Liver (tissue), 9 donors: ENCODE data around the gene IFNL2. TPM values are rescaled to one million over a fixed set of nuclear protein-coding genes. Genes with fewer than 3 reads are reported as not detected.

ENCODE experiments used
- DNase-seq: peaks from one replicate; pipeline ENCODE4 v3.0.0-alpha.2; 2017; ENCODE audit warnings: low spot score
- H3K27ac ChIP-seq, 2 donors: one replicate each; pipeline ENCODE4 v1.7.0; 2013; ENCODE audit warnings: inconsistent platforms in 2 of 2, low read length in 2 of 2, control low read depth in 1 of 2, low read depth in 1 of 2, mild to moderate bottlenecking in 1 of 2
- H3K27me3 ChIP-seq, 4 donors: one replicate each; pipeline versions ENCODE4 v1.6.1 to v1.7.0; 2013; ENCODE audit warnings: low read length in 3 of 4, inconsistent platforms in 1 of 4, mild to moderate bottlenecking in 1 of 4, moderate library complexity in 1 of 4; ENCODE audit not compliant: control insufficient read depth in 4 of 4, insufficient read depth in 4 of 4
- H3K36me3 ChIP-seq, 4 donors: one replicate each; pipeline versions ENCODE4 v1.6.1 to v1.7.0; 2013; ENCODE audit warnings: low read length in 3 of 4, mild to moderate bottlenecking in 3 of 4, low read depth in 1 of 4, moderate library complexity in 1 of 4; ENCODE audit not compliant: control insufficient read depth in 4 of 4, insufficient read depth in 3 of 4
- H3K4me1 ChIP-seq, 4 donors: one replicate each; pipeline versions ENCODE4 v1.6.1 to v1.7.0; 2013; ENCODE audit warnings: low read length in 3 of 4, mild to moderate bottlenecking in 3 of 4, moderate library complexity in 1 of 4; ENCODE audit not compliant: control insufficient read depth in 4 of 4, insufficient read depth in 4 of 4
- H3K4me3 ChIP-seq, 3 donors: one replicate each; pipeline versions ENCODE4 v1.6.1 to v1.7.0; 2013; ENCODE audit warnings: low read length in 3 of 3, control low read depth in 1 of 3, low read depth in 1 of 3, mild to moderate bottlenecking in 1 of 3
- H3K9ac ChIP-seq, 2 donors: one replicate each; pipeline ENCODE4 v1.7.0; 2013; ENCODE audit warnings: low read length in 2 of 2, mild to moderate bottlenecking in 2 of 2, moderate library complexity in 2 of 2, control low read depth in 1 of 2, low read depth in 1 of 2
- H3K9me3 ChIP-seq, 4 donors: one replicate each; pipeline versions ENCODE4 v1.6.1 to v1.7.0; 2013; ENCODE audit warnings: low read length in 3 of 4; ENCODE audit not compliant: control insufficient read depth in 4 of 4
- CTCF ChIP-seq: fragments of 150-350 bp; IDR thresholded peaks from 2 replicates; pipeline ENCODE4 v1.5.1; 2017; ENCODE audit warnings: improper control_type of control experiment, low read depth, low read length; ENCODE audit not compliant: missing input control
- EGR1 ChIP-seq, 2 donors: IDR thresholded peaks; 2 replicates each; pipeline ENCODE4 v1.6.1; 2016 to 2018; ENCODE audit warnings: antibody characterized with exemption in 2 of 2, low read depth in 2 of 2
- FOXA1 ChIP-seq: IDR thresholded peaks from 2 replicates; pipeline ENCODE4 v1.6.1; 2016; ENCODE audit warnings: antibody characterized with exemption
- FOXA2 ChIP-seq: IDR thresholded peaks from 2 replicates; pipeline ENCODE4 v1.6.1; 2016; ENCODE audit warnings: antibody characterized with exemption
- HNF4A ChIP-seq, 2 donors: conservative IDR thresholded peaks; 2 replicates each; pipeline ENCODE4 v1.6.1; 2016; ENCODE audit warnings: antibody characterized with exemption in 2 of 2, mild to moderate bottlenecking in 2 of 2
- HNF4G ChIP-seq: IDR thresholded peaks from 2 replicates; pipeline ENCODE4 v1.6.1; 2016; ENCODE audit warnings: antibody characterized with exemption
- JUND ChIP-seq, 2 donors: IDR thresholded peaks; 2 replicates each; pipeline ENCODE4 v1.6.1; 2016; ENCODE audit warnings: antibody characterized with exemption in 2 of 2
- MAX ChIP-seq: IDR thresholded peaks from 2 replicates; pipeline ENCODE4 v1.6.1; 2016; ENCODE audit warnings: antibody characterized with exemption
- NR2F2 ChIP-seq: IDR thresholded peaks from 2 replicates; pipeline ENCODE4 v1.6.1; 2016; ENCODE audit warnings: antibody characterized with exemption
- RAD21 ChIP-seq, 2 donors: IDR thresholded peaks; 2 replicates each; pipeline ENCODE4 v1.6.1; 2016; ENCODE audit warnings: antibody characterized with exemption in 2 of 2, mild to moderate bottlenecking in 2 of 2
- SP1 ChIP-seq: IDR thresholded peaks from 2 replicates; pipeline ENCODE4 v1.6.1; 2018; ENCODE audit warnings: antibody characterized with exemption, mild to moderate bottlenecking
- WGBS: extraction: QIAGEN DNeasy Blood & Tissue Kit; methylation state at CpG from one replicate; pipeline ENCODE4 v1.1.7; 2013; 5-methylcytosine and 5-hydroxymethylcytosine counted together
- polyA plus RNA-seq, 2 donors: library from polyadenylated mRNA; stranded (reverse) in 1 of 2; unstranded in 1 of 2; fragments of 200-250 nt in 1 of 2; fragments of >200 nt in 1 of 2; fragmentation: Nextera tagmentation in 1 of 2; extraction: Ambion mirVana in 1 of 2; gene quantifications; one replicate each; pipeline versions ENCODE4 v1.2.1 to v1.2.3, GENCODE V29; 2013 to 2015
- total RNA-seq, 2 donors: library from RNA; depleted of rRNA; stranded (reverse); fragments of >200 nt; gene quantifications; one replicate each; pipeline ENCODE4 v1.2.3, GENCODE V29; 2014
- TF ChIP-seq, protein P1 (sequence below): IDR thresholded peaks from 2 replicates; pipeline ENCODE4 v1.6.1; 2016; ENCODE audit warnings: antibody characterized with exemption, mild to moderate bottlenecking
- TF ChIP-seq, protein P2 (sequence below): IDR thresholded peaks from 2 replicates; pipeline ENCODE4 v1.6.1; 2016; ENCODE audit warnings: antibody characterized with exemption
- donor health status: healthy.
- donor health status: healthy.
- donor health status: healthy.
- donor health status: healthy.
- donor health status: healthy.

The IFNL2 gene
- total and polyA plus RNA-seq, 4 donors, result not detected

DNA sequence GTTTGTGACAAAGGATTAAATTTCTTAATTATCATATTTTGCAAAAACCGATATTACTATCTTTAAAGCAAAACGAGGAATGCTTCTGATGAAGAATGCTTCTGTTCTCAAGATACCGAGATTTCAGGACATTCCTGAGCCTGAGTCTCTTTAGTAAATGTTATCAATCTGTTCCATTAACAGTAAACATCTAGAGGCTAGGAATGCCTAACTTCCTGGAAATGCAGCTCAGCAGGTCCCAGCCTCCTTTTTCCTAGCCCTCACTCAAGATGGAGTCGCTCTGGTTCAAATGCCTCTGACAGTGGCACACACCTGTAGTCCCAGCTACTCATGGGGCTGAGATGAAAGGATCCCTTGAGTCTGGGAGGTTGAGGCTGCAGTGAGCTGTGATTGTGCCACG is 17.1 kb upstream of the IFNL2 start:
- WGBS, result 86% methylated on average over 5 of the region's 5 CpGs
- no peak overlapping the region for H3K4me3 ChIP-seq
- DNase-seq, result no peak
- peaks cover 3 to 20% (median 15%) of the 10 kb centered on the region in 4 donors for H3K4me1 ChIP-seq
- no peak overlapping the region for H3K27ac ChIP-seq
- no peak overlapping the region for H3K9ac ChIP-seq
- peaks cover 0 to 2% (median 0%) of the 10 kb centered on the region in 4 donors for H3K27me3 ChIP-seq
- no peaks in the 10 kb centered on the region for H3K9me3 ChIP-seq
- H3K36me3 ChIP-seq, result no peaks in the 10 kb centered on the region
- no peak for TF ChIP-seq JUND (IDR thresholded peaks at IDR 0.05)
- TF ChIP-seq NR2F2, result no peak
- TF ChIP-seq EGR1 (IDR thresholded peaks at IDR 0.05; ENCODE audit: low read depth in 2 of 2), result no peak
- TF ChIP-seq FOXA2, result no peak
- TF ChIP-seq RAD21 (IDR thresholded peaks at IDR 0.05), result no peak
- TF ChIP-seq FOXA1, result no peak
- TF ChIP-seq, protein P1, sequence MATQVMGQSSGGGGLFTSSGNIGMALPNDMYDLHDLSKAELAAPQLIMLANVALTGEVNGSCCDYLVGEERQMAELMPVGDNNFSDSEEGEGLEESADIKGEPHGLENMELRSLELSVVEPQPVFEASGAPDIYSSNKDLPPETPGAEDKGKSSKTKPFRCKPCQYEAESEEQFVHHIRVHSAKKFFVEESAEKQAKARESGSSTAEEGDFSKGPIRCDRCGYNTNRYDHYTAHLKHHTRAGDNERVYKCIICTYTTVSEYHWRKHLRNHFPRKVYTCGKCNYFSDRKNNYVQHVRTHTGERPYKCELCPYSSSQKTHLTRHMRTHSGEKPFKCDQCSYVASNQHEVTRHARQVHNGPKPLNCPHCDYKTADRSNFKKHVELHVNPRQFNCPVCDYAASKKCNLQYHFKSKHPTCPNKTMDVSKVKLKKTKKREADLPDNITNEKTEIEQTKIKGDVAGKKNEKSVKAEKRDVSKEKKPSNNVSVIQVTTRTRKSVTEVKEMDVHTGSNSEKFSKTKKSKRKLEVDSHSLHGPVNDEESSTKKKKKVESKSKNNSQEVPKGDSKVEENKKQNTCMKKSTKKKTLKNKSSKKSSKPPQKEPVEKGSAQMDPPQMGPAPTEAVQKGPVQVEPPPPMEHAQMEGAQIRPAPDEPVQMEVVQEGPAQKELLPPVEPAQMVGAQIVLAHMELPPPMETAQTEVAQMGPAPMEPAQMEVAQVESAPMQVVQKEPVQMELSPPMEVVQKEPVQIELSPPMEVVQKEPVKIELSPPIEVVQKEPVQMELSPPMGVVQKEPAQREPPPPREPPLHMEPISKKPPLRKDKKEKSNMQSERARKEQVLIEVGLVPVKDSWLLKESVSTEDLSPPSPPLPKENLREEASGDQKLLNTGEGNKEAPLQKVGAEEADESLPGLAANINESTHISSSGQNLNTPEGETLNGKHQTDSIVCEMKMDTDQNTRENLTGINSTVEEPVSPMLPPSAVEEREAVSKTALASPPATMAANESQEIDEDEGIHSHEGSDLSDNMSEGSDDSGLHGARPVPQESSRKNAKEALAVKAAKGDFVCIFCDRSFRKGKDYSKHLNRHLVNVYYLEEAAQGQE, result no peak
- no peak for TF ChIP-seq CTCF
- no peak for TF ChIP-seq SP1
- TF ChIP-seq, protein P2, sequence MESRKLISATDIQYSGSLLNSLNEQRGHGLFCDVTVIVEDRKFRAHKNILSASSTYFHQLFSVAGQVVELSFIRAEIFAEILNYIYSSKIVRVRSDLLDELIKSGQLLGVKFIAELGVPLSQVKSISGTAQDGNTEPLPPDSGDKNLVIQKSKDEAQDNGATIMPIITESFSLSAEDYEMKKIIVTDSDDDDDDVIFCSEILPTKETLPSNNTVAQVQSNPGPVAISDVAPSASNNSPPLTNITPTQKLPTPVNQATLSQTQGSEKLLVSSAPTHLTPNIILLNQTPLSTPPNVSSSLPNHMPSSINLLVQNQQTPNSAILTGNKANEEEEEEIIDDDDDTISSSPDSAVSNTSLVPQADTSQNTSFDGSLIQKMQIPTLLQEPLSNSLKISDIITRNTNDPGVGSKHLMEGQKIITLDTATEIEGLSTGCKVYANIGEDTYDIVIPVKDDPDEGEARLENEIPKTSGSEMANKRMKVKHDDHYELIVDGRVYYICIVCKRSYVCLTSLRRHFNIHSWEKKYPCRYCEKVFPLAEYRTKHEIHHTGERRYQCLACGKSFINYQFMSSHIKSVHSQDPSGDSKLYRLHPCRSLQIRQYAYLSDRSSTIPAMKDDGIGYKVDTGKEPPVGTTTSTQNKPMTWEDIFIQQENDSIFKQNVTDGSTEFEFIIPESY, result no peak
- TF ChIP-seq HNF4A (conservative IDR thresholded peaks at IDR 0.05), result no peak
- TF ChIP-seq HNF4G, result no peak
- TF ChIP-seq MAX, result no peak

DNA sequence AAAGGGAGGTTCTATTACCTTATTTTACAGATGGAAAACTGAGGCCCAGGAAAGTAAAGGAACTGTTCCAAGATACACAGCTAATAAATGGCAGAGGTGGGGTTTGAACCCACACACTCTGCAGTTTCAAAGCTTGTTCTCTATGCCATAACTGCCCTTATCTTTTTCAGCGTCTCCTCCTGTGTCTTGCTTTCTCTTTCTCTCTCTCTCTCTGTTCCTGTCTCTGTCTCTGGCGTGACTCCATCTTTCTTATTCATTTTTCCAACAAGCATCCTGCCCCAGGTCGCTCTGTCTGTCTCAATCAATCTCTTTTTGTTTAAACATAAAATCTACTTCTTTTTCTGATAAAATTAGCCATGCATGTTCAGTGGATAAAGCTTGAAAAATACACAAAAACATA is 16.4 kb upstream of the IFNL2 start:
- Histone ChIP-seq H3K36me3 (no peaks in the 10 kb centered on the region), H3K4me3 (no peak overlapping the region), H3K9ac (no peak overlapping the region), H3K27ac (no peak overlapping the region), H3K9me3 (no peaks in the 10 kb centered on the region), H3K27me3 (peaks cover 0 to 2% (median 0%) of the 10 kb centered on the region in 4 donors), H3K4me1 (peaks cover 3 to 20% (median 15%) of the 10 kb centered on the region in 4 donors)
- WGBS, result 69% methylated on average over 3 of the region's 3 CpGs
- TF ChIP-seq FOXA1, result no peak
- no peak for TF ChIP-seq FOXA2
- TF ChIP-seq CTCF, result no peak
- no peak for DNase-seq
